Epidermal melanocyte (primary cell): ENCODE results near the gene DCAF5.
"Not testable (repeated sequence)": the region's sequence is repeated elsewhere in the genome, so short reads cannot be mapped to it uniquely, and the experiment has no call there.

Source experiments
- DNase-seq: peaks from one replicate; pipeline ENCODE4 v3.0.0; 2011; ENCODE audit warnings: low spot score; ENCODE audit not compliant: insufficient read length

DCAF5 gene

DNA sequence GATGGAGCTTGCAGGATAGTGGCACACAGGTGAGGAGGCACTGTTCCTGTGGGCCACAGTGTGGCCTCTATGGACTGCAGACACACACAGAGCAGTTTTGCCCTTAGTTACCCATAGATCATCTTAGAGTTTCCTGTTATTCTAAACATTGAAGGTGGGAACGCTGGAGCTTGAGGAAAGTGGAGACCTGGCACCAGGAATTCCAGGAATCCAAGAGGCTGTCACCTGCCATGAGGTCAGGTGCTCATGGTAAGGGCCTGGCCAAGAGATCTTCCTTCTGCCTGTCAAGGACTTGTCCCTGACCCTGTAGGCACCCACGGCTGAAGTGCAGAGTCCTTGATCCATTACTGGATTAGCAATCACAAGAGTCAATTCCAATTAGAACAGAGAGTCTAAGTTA is 108.6 kb downstream of the DCAF5 start:
- DNase-seq = no peak

DNA sequence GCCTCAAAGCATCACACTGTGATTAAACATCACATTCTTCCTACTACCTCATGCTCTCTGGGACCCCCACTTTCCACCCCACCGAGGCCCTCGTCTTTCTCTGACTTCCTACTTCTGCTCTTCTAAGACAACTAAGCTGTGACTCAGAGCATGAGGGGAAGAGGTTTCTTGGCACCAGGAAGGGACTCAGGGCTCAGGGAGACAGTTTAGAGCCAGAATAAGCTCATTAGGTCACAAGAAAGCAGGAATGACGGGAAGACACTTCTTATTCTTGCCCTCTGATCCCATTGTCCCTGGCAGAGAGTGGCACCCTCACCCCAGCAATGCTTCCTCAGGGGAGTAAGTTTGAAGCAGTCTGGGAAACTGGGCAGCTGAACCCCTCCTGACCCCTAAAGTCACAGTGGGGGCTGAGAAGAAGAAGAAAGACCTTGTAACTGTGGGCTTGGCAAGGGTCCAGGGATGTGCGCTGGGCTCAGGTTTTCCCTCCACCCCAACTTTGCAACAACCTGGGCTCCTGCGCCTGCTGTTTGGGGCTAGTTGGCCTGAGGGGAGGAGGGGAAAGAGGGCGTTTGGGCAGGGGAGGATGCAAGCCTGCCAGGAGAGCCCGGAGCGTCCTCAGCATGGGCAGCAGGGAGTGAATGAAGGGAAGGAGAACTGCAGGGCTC is 109.2 kb downstream of the DCAF5 start:
- no peak for DNase-seq

DNA sequence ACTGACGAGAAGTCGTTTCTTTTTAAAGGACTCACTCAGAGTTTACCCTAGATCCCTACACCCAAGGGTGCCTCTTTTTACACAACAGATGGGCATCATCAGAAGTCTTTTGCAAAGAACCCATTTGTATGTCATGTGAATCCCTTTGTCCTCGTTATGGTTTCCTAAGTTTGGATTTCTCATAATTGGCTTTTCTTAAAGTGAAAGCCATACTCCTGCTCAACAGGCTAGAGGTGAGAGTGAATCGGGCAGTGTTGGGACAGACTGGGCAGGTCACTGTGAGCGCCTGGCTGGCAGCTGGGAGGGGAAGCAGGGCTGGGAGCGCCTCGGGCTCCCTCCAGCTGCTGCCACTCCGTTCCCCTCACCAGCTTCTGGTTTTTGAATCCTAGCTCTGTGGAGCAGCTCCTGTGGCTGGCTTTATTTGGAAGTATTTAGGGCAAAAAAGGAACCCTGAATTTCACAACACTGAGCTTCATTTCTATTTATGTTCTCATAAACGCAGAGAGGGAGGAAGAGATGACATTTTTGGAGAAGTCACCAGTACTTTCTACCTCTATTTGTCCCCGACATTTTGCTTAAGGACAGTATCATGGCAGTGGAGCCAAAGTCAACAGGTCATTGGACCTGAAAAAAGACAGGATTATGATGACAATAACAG is 110.0 kb downstream of the DCAF5 start:
- DNase-seq = no peak

DNA sequence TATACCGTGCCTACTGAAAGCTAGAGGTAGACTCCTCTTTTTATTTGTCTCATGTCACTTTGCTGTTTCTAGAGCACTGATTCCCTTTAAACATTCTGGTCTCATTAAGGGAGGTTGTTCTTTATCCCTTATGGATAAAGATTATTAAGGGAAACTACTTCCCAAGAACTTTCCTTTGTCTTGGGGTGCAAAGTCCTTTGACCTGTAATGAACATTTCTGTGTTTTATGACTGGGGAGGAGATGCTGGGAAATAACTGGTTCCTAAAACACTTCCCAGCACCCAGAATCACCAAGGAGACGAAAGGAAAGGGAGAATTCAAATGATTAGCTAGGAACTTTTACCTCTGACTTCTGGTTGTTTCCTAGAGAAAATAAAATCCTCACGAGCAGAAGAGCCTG is 110.6 kb downstream of the DCAF5 start:
- no peak for DNase-seq

DNA sequence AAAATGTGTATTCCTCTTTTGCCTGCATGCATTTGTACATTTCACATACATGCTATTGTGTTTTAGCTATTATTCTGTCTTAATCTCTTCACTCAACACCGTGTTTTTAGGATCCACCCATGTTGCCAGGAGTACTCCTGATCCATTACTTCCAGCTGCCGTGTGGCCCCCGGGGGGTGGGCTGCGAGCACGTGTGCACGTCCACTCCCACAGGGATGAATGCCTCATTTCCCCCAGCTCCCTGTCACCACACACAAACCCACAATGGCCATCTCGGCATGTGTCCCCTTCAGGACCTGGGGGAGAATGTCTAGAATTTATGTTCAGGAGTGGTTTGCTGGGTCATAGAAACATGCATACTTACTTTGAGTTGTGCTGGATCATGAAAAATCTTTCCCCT is 111.1 kb downstream of the DCAF5 start:
- DNase-seq = no peak

DNA sequence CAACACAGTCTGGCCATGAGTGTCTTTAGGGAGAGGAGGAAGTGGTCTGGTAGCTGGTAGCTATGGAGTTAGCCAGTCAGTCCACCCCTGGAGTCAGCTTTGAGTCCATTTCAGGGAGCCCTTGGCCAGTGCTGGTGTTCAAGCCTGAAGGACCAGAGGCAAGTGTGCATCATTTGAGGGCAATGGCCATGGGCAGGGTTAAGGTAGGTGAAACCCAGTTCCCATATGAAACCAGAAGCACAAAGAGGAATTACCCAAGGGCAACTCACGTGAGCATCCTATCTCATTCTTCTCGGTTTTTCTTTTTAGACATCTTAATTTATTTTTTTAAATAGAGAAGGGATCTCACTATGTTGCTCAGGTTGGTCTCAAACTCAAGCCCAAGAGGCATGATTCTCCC is 112.6 kb downstream of the DCAF5 start:
- DNase-seq = no peak

DNA sequence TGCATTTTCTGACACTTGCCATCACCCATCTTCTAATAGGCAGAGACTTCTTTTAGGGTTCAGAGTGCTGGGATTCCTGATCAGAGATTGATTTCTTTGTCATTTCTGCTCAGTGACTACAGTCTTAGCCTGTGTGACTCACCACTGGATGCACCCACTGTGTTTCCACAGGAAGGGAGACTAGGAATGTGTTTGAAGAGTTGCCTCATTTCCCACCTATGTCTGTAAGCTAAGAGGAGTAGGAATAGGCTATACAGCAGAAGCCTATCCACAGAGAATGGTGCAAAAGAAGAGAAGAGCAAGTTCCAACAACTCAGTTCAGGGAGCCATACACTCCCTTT is 113.7 kb downstream of the DCAF5 start:
- no peak for DNase-seq

DNA sequence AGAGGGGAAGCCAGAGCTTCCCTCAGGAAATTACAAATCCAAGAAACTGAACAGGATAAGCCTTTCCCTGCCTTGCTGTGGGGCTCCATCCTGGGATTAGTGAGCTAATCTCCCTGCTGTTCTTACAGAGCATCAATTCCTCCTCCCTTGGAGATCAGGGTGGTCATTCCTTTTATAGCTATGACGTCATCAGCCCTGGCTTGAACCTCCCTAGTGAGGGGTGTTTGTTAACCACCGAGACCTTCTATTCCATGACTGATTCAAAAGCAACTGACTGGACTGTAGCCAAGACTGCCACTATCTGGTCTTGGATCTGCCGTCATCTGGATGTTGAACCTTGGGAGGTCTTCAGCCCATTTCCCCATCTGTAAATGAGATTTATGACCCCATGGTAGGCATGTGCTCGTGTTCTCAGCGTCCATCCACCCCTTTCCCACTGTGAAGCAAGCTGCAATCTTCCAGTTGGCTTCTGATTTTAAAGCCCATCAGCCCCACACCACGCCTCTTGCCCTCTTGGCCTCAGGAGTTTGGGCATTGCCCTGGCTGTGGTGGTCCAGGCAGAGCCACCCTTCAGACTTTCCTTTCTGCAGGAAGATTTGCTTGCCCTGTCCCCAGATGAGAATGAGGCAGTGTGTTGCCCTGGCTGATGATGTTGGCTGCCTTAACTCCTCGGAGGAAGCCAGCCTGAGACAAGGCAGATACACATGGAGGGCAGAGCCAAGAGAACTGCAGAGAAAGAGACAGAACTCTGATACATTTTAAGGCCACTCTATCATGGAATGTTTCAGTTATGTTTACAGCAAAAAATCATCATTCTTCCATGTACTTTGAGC is 114.2 kb downstream of the DCAF5 start:
- no peak for DNase-seq

DNA sequence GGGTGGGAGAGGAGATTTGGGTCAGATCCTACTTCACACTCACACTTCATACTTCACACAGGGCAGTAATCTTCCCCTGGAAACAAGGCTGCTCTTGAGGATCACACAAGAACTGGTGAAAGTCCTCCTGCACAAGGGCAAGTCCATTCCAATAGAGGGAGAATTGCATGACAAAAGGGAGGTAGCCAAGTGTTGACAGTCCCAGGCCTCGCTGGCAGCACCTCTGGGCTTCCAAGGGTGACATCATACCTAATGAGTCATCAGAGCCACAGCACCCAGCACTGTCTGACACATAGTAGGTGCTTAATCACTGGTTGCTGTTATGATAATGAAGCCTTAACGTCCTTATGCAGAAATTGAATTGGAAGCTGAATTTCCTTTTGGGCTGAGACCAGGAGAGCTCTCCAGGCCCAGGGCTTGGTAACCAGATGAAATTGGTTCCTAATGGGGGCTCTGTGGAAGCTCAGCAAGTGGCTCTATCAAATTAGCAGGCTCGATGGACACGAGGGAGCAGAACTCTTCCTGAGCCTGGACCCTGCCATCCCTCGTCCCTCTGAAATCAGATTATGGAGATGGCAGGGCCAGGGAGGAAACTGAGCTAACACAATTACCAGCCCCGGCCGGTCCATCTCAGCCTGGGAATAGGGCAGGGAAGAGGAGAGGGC is 115.0 kb downstream of the DCAF5 start:
- DNase-seq = no peak

DNA sequence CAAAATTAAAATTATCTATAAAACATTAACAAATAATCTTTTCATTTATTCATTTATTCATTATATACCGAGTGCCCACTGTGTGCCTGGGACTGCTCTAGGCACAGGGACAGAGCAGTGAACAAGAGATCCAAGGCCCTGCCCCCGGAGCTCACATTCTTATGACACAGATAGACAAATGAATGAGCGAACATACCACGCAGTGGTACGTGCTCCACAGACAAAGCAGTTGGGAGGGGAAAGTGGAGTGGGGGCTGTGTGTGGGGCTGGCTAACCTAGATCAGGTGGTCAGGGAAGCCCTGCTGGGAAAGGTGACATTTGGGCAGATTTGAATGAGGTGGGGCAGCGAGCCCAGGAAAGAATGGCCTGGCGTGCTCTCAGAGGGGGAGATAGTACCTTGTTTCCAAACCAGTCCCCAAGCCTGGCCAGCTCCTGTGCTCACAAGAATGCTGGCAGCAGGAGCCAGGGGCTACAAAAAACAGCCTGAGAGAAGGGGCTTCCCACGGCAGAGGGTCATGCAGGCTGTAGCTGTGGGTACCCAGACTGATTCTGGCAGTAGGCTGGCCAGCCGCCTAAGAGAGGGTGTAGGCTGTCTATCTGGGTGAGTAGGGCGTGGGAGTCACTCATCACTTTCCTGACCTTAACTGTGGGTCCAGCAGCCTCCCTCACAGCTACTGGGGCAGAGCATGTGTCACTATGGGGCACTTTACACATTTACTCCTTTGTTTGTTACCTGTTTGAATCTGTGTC is 116.0 kb downstream of the DCAF5 start:
- no peak for DNase-seq

DNA sequence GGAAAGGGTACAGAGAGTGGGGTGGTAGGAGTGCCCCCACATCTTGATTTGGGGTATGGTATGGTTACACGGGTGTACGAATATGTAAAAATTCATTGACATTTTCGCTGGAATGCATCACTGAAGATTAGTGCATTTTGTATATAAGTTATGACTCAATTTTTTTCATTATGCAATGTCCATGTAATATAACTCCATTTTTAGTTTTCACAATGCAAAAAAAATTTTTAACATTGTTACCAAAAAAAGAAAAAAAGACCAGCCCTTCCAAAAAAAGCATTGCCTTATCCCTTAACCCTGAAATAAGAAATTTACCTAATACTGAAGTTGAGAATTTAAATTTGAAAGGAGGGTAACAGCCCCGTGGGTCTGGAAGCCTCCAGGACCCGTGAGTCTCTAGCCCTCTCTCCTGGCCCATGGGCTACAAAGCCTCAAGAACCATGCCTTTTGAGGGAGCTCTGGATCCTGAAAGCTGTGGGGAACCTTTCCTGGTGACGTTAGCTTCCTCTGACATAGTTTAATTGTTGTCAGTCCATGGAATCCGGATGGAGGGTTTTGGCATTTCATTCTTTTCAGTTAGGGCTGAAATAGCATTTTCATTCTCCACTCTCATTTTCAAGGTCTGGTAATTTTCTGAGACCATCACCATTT is 118.2 kb downstream of the DCAF5 start:
- no peak for DNase-seq

DNA sequence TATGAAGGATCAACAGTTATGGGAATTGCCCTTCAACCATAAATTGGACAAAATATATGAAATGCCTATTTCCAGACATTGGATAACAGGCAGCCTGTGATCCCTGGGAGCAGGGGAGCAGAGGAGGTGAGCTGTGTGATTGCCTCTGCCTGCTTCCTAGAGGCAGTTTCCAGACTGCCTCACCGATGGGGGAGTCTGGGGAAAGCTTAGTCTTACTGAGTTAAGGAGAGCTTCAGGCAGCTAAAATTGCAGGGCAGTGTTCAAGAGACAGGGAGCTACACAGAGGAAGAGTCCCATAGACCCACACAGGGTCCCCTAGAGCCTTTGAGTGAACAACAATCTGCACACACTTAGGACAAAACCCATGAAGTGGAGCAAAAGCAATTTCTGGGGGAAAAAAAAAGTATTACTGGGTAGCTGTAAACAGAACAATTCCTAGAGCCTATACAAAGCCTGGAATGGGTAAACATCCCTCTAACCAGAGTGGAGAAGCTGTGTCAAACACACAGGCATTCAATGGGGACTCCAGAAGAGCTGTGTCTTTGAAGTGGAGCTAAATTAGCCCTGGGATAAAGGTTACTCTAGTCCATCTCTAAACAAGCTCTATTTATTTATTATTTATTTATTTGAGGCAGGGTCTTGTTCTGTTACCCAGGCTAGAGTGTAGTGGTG is 125.5 kb downstream of the DCAF5 start:
- no peak for DNase-seq

DNA sequence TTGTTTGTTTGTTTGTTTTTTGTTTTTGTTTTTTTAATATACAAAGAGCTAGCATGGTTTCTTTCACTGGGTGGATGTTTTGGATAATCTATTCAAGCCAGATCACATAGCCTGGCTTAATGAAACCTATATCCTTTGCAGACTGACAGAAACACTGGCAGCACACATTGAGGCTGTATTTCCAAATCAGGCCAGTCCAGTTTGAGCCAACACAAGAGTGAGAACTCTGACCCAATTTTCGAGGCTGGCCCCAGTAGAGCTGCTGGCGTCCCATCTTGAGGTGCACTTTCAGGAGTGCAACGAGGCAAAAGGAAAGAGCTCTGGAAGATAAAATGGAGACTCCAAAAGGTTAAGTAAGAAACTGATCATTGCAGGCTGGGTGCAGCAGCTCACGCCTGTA is 129.9 kb downstream of the DCAF5 start:
- DNase-seq = no peak

DNA sequence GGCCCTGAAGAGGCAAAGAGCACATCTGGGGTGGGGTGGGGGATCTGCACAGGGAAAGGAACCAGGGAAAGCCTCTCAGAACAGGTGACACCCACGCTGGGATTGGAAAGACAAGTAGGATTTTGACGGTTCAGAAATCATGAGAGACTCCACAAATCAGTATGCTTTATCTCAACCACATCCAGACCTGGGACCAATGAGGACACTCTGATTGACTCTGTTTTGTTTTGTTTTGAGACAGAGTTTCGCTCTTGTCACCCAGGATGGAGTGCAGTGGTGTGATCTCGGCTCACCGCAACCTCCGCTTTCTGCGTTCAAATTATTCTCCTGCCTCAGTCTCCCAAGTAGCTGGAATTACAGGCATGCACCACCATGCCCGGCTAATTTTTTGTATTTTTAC is 130.8 kb downstream of the DCAF5 start:
- DNase-seq = not testable (repeated sequence)

DNA sequence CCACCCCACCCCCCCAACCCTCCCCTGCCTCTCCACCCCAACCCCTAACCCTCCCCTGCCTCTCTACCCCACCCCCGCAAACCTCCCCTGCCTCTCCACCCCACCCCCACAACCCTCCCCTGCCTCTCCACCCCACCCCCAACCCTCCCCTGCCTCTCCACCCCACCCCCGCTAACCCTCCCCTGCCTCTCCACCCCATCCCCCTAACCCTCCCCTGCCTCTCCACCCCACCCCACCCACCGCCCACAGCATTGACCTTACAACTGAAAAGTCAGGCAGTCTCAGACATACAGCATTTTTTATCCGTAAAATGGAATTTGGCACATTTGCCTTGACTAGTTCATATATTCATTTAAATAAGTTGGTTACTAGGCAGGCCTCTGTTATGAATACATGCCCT is 135.2 kb downstream of the DCAF5 start:
- no peak for DNase-seq

DNA sequence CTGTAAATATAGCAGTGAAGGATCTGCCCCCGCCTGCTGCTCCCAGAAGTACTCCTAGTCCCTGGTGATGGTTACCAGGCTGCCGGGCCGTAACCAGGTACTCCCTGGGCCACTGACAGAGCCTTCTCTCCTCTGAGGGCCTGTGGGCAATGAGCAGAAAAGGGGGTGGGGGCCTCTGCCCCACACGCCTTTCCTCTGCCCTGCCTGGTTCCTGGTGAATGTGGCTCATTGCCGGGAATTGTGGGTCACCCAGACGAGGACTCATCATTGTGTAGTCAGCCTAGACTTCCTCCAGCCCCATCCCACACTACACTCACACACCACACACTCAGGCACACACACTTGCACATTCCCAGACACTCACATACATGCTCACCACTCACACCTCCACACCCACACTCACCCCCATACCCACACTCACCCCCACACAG is 138.1 kb downstream of the DCAF5 start:
- DNase-seq = no peak

DNA sequence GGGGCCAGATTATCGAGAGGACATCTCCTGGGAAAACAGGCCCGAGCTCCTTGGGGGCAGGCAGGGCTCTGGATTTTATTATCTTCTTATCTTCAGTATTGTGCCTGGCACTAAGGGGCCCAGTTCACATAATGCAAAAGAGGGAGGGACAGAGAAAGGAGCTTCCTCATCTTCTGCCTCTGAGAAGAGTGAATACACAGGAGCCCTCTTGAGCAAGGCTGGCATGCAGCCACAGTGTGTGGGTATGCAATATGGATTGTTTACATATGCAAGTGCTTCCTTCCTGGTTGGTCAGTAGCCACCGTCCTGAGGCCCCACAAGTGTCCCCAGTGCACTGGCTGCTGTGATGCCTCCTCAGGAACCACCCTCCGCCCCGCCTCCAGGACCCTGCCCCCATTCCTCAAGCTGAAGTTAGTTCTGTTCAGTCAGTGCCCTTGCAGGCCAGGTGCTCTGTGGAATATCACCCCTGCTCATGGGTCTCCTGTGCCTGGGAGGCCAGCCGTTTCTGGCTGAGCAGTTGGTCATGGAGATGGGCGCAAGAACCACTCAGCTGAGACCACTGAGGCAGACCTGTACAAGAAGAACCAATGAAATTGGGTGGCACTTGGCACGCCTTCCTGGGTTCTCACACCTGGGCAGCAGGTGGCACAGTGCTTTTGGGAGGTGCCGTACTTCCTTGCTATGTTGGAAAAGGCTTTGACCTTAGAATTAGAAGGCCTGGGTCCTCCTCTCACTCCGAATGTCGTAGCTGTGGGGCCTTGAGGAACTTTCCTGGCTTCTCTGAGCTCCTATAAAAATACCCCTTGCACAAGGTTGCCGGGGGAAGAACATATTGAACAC is 138.8 kb downstream of the DCAF5 start:
- DNase-seq = no peak

DNA sequence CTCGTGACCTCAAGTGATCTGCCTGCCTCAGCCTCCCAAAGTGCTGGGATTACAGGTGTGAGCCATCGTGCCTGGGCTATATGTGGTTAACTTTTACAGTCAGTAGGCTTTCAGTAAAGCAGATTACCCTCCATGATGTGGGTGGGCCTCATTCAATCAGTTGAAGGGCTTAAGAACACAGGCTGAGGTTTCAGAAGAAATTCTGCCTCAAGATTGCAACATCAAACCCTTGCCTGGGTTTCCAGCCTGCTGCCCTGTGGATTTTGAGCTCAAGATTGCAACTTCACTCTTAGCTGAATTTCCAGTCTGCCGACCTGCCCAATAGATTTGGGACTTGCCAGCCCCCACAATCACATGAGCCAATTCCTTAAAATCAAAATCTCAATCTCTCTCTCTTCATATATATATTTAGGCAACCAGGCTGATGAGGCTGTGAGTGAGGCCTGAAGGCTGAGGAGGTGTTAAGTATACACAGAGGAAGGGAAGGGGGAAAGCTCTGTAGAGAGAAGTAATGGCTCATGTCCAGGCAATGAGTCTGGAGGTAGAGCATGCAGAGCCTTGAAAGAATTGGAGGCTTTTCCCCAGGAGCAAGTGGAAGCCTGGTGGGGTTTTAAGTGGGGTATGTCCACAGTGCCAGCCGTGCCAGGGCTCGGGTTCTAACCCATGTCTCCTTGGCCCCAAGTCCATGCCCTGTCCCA is 140.5 kb downstream of the DCAF5 start:
- DNase-seq = no peak

DNA sequence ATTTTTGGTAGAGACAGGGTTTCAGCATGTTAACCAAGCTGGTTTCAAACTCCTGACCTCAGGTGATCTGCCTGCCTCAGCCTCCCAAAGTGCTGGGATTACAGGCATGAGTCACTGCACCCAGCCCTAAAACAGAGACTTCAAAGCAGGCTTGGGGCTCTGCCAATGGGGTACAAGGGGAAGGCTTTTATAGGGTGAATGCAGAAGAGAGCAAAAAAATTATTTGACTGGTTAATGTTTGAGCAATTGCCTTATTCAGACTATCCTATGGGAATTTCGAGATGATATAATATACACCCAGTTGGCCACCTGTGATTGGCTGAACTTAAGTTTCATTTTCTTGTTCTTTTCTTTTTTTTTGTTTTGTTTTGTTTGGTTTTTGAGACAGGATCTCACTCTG is 142.3 kb downstream of the DCAF5 start:
- no peak for DNase-seq
